A549 (cell line): ENCODE measurements around the gene TBX18. TPM values are rescaled to one million over a fixed set of nuclear protein-coding genes. Genes with fewer than 3 reads are reported as not detected.

Experiments used
- ATAC-seq, 2 experiments: fragments of 200-7000 bp in 1 of 2; fragments of >200 bp in 1 of 2; cut with Nextera tagmentation in 1 of 2; cut with Tn5 transposase in 1 of 2; 3 replicates each; pipeline versions ENCODE4 v1.8.0 to v1.9.1; 2018 to 2020; ENCODE audit warnings: mild to moderate bottlenecking in 1 of 2, moderate library complexity in 1 of 2
- CTCF ChIA-PET: fragments of 300-600 bp; sonication (Branson Sonifier 250); formaldehyde crosslinking; extraction: SDS; loops from one replicate; lab custom pipeline; 2021; ENCODE audit warnings: antibody characterized with exemption, inconsistent platforms; lab: Yijun Ruan, JAX
- POLR2A ChIA-PET: fragments of 350-600 bp; formaldehyde crosslinking; extraction: SDS; loops from one replicate; lab custom pipeline; 2021; ENCODE audit warnings: antibody characterized with exemption, inconsistent platforms; lab: Yijun Ruan, JAX
- DNase-seq, 2 experiments: peaks; one replicate each; pipeline versions ENCODE4 v3.0.0 to v3.0.0-alpha.2; 2011 to 2016; ENCODE audit warnings: low read depth in 1 of 2, low spot score in 1 of 2
- FAIRE-seq: peaks from 2 replicates; lab custom pipeline; 2011; peaks lifted over from hg19 to GRCh38; lab: Jason Lieb, UNC
- H3K27ac ChIP-seq, 2 experiments: fragments of >200 bp; sonication (Bioruptor Twin); formaldehyde crosslinking; 3 replicates each; pipeline ENCODE4 v1.5.1; 2016 to 2017
- H3K4me1 ChIP-seq: fragments of >200 bp; sonication (Bioruptor Twin); formaldehyde crosslinking; 3 replicates; pipeline ENCODE4 v1.6.1; 2016
- H3K4me2 ChIP-seq: fragments of >200 bp; sonication (Bioruptor Twin); formaldehyde crosslinking; 3 replicates; pipeline ENCODE4 v1.6.1; 2016
- H3K4me3 ChIP-seq: fragments of >200 bp; sonication (Bioruptor Twin); formaldehyde crosslinking; 3 replicates; pipeline ENCODE4 v1.5.1; 2016
- H3K9me3 ChIP-seq: fragments of >200 bp; sonication (Bioruptor Twin); formaldehyde crosslinking; 3 replicates; pipeline ENCODE4 v1.6.1; 2016
- BCL3 ChIP-seq: fragments of >200 bp; sonication (Bioruptor Twin); formaldehyde crosslinking; IDR thresholded peaks from 3 replicates; pipeline ENCODE4 v1.6.1; 2016
- CBX2 ChIP-seq: fragments of 200-600 bp; sonication (generic); IDR thresholded peaks from 2 replicates; pipeline ENCODE4 v1.6.1; 2016; ENCODE audit warnings: low read depth, mild to moderate bottlenecking, borderline replicate concordance
- CBX8 ChIP-seq: fragments of 200-600 bp; sonication (generic); IDR thresholded peaks from 2 replicates; pipeline ENCODE4 v1.6.1; 2016
- CHD2 ChIP-seq: fragments of 150-350 bp; IDR thresholded peaks from 2 replicates; pipeline ENCODE4 v1.6.1; 2014; ENCODE audit warnings: low read length; ENCODE audit not compliant: partially characterized antibody
- CHD4 ChIP-seq: fragments of 200-600 bp; sonication (generic); IDR thresholded peaks from 2 replicates; pipeline ENCODE4 v1.6.1; 2016; ENCODE audit warnings: antibody characterized with exemption, mild to moderate bottlenecking, borderline replicate concordance
- CTCF ChIP-seq: fragments of >200 bp; sonication (Bioruptor Twin); formaldehyde crosslinking; IDR thresholded peaks from 3 replicates; pipeline ENCODE4 v1.5.1; 2016
- FOSL2 ChIP-seq, 2 experiments: fragments of 450-650 bp in 1 of 2; fragments of >200 bp in 1 of 2; sonication (Bioruptor Twin) in 1 of 2; formaldehyde crosslinking; IDR thresholded peaks; 2 replicates each; pipeline versions ENCODE4 v1.5.0 to v1.6.1; 2016 to 2020; ENCODE audit warnings: mild to moderate bottlenecking in 1 of 2, moderate library complexity in 1 of 2
- FOXS1 ChIP-seq: fragments of 250-450 bp; sonication (Bioruptor Pico); IDR thresholded peaks from 2 replicates; pipeline ENCODE4 v1.5.0; 2020; ENCODE audit warnings: mild to moderate bottlenecking, moderate library complexity
- GATA3 ChIP-seq: IDR thresholded peaks from 2 replicates; pipeline ENCODE4 v1.6.1; 2012; ENCODE audit warnings: borderline replicate concordance
- HDAC2 ChIP-seq: fragments of 200-600 bp; sonication (generic); IDR thresholded peaks from 2 replicates; pipeline ENCODE4 v1.6.1; 2016
- HEYL ChIP-seq: fragments of 250-450 bp; sonication (Bioruptor Pico); IDR thresholded peaks from 2 replicates; pipeline ENCODE4 v1.8.0; 2021; ENCODE audit warnings: mild to moderate bottlenecking, moderate library complexity
- HOXB5 ChIP-seq: fragments of 250-450 bp; sonication (Bioruptor Pico); IDR thresholded peaks from 2 replicates; pipeline ENCODE4 v1.5.0; 2020; ENCODE audit warnings: mild to moderate bottlenecking, moderate library complexity
- JUNB ChIP-seq: fragments of >200 bp; sonication (Bioruptor Twin); formaldehyde crosslinking; IDR thresholded peaks from 2 replicates; pipeline ENCODE4 v1.6.1; 2016
- KDM5A ChIP-seq: fragments of 200-600 bp; sonication (generic); IDR thresholded peaks from 2 replicates; pipeline ENCODE4 v1.6.1; 2016; ENCODE audit warnings: antibody characterized with exemption, mild to moderate bottlenecking
- MAFK ChIP-seq: fragments of 450-650 bp; IDR thresholded peaks from 2 replicates; pipeline ENCODE4 v1.6.1; 2014; ENCODE audit not compliant: partially characterized antibody
- MAX ChIP-seq: IDR thresholded peaks from 2 replicates; pipeline ENCODE4 v1.6.1; 2012
- NFE2L2 ChIP-seq: fragments of 150-350 bp; conservative IDR thresholded peaks from 2 replicates; pipeline ENCODE4 v1.6.1; 2014; ENCODE audit warnings: low read length
- NR3C1 ChIP-seq: fragments of >200 bp; sonication (Bioruptor Twin); formaldehyde crosslinking; IDR thresholded peaks from 3 replicates; pipeline ENCODE4 v1.6.1; 2017
- RAD21 ChIP-seq, 2 experiments: fragments of >200 bp in 1 of 2; sonication (Bioruptor Twin) in 1 of 2; formaldehyde crosslinking in 1 of 2; IDR thresholded peaks in 1 of 2; conservative IDR thresholded peaks in 1 of 2; 2 replicates in 1 of 2; 3 replicates in 1 of 2; pipeline ENCODE4 v1.6.1; 2012 to 2018; ENCODE audit warnings: inconsistent platforms in 1 of 2
- TP53 ChIP-seq: fragments of 250-450 bp; sonication (Bioruptor Pico); IDR thresholded peaks from 2 replicates; pipeline ENCODE4 v1.5.0; 2021; ENCODE audit warnings: mild to moderate bottlenecking, moderate library complexity
- ZNF302 ChIP-seq: fragments of 250-450 bp; sonication (Bioruptor Pico); IDR thresholded peaks from 2 replicates; pipeline ENCODE4 v1.9.0; 2021; ENCODE audit warnings: inconsistent platforms, mild to moderate bottlenecking, moderate library complexity
- ZSCAN20 ChIP-seq: fragments of 250-450 bp; sonication (Bioruptor Pico); IDR thresholded peaks from 2 replicates; pipeline ENCODE4 v1.8.0; 2022; ENCODE audit warnings: mild to moderate bottlenecking, moderate library complexity
- WGBS: methylation state at CpG from one replicate; pipeline ENCODE4 v1.1.6; 2017; ENCODE audit errors: missing lambda C conversion rate; 5-methylcytosine and 5-hydroxymethylcytosine counted together
- polyA plus RNA-seq, 4 experiments: library from polyadenylated mRNA; depleted of rRNA in 3 of 4; stranded (reverse); fragments of >200 nt; fragmentation: RNase III in 1 of 4; extraction: RNeasy Plus Mini Kit Qiagen cat#74134 plus additional on column Dnase treatment in 1 of 4; gene quantifications; 2 replicates in 3 of 4; 3 replicates in 1 of 4; pipeline ENCODE4 v1.2.3, GENCODE V29; 2011 to 2017

Gene TBX18
- polyA plus RNA-seq, 2 of the 4 experiments (the other 2 are of a cell fraction): 20.8 to 67.4 TPM

- FAIRE-seq: no peak
- ChIA-PET CTCF (interaction anchor here (1.0 to 1.5 kb wide), 3 partner anchors 78 to 129 kb away, joined by 3 to 4 read pairs (median 3); no protein-coding TSS in a partner anchor), POLR2A (no interaction called here)
- no peak overlapping the region for H3K4me3 ChIP-seq
- no peaks in the 10 kb centered on the region for H3K9me3 ChIP-seq
- peaks cover 30% of the 10 kb centered on the region for H3K4me1 ChIP-seq
- ATAC-seq: 0 out of 6 replicates have a peak, but pooled peaks of 1 of the 2 experiments have one; percentile 35
- H3K27ac ChIP-seq: 0 out of 6 replicates have a peak overlapping the region, but pooled peaks have one; percentile 29 to 43
- peak overlapping the region; percentile 47 for H3K4me2 ChIP-seq
- no peak for DNase-seq
- WGBS: 25% methylated on average over 4 of the region's 4 CpGs
- TF ChIP-seq FOSL2 (IDR thresholded peaks at IDR 0.05): no peak
- peak; percentile 46; the same call in 1 of the 2 replicates for TF ChIP-seq FOSL2 (CRISPR knock-in tag; IDR thresholded peaks at IDR 0.05)
- no peak for TF ChIP-seq TP53
- no peak for TF ChIP-seq BCL3
- TF ChIP-seq, all 56 proteins: peak for 1
These were observed 118.7 kb downstream of the TBX18 start for GRCh38 chr6:84645563-84646266.

- Histone ChIP-seq H3K4me1 (peaks cover 30% of the 10 kb centered on the region), H3K4me2 (peak overlapping the region; percentile 47), H3K27ac (peak overlapping the region in 1 of 2 experiments; percentile 61; a peak in 3 of 6 replicates), H3K4me3 (no peak overlapping the region), H3K9me3 (no peaks in the 10 kb centered on the region)
- FAIRE-seq (no peak), DNase-seq (peak; percentile 6 to 19), ATAC-seq (peak; percentile 54 to 88; a peak in 4 of 6 replicates)
- POLR2A ChIA-PET: no interaction called here
- CTCF ChIA-PET: interaction anchor here (1.0 kb wide), 1 partner anchor 77 kb away, joined by 3 read pairs; no protein-coding TSS in a partner anchor
- TF ChIP-seq HDAC2 (no peak), JUNB (peak; percentile 53), FOSL2 (IDR thresholded peaks at IDR 0.05) (peak; percentile 55), FOSL2 (CRISPR knock-in tag; IDR thresholded peaks at IDR 0.05) (peak; percentile 72)
These were observed 119.4 kb downstream of the TBX18 start for GRCh38 chr6:84645000-84645399.

- Histone ChIP-seq H3K4me1 (peaks cover 30% of the 10 kb centered on the region), H3K9me3 (no peaks in the 10 kb centered on the region), H3K4me2 (peak overlapping the region; percentile 47), H3K27ac (peak overlapping the region; percentile 3 to 56; a peak in 3 of 6 replicates)
- 8% methylated on average over 3 of the region's 3 CpGs for WGBS
- CTCF ChIA-PET: no interaction called here
- FAIRE-seq: no peak
- TF ChIP-seq CHD4 (no peak), ZSCAN20 (no peak), NFE2L2 (no peak), GATA3 (no peak), MAX (no peak), CBX8 (no peak), JUNB (no peak), RAD21 (conservative IDR thresholded peaks at IDR 0.05 in 1 of 2, IDR thresholded peaks at IDR 0.05 in 1 of 2) (no peak), HEYL (CRISPR knock-in tag) (no peak), HOXB5 (CRISPR knock-in tag) (no peak), CHD2 (no peak), CBX2 (no peak), MAFK (no peak), KDM5A (no peak), HDAC2 (no peak), NR3C1 (no peak), CTCF (no peak), ZNF302 (CRISPR knock-in tag) (no peak), FOSL2 (IDR thresholded peaks at IDR 0.05) (no peak), FOSL2 (CRISPR knock-in tag; IDR thresholded peaks at IDR 0.05) (no peak), FOXS1 (CRISPR knock-in tag) (no peak)
- TF ChIP-seq, all 56 proteins: peak for 0
- POLR2A ChIA-PET: no interaction called here
- peak; percentile 41 to 57; a peak in 3 of 6 replicates for ATAC-seq
- peak in 1 of 2 experiments; percentile 20 for DNase-seq
- H3K4me3 ChIP-seq: no peak overlapping the region
These were observed 120.6 kb downstream of the TBX18 start for GRCh38 chr6:84643778-84644177.
